Putamen (tissue), 1 donor: ENCODE results near the gene DNAH11.

Source experiments
- DNase-seq: peaks from one replicate; pipeline ENCODE4 v3.0.0-alpha.2; 2016; ENCODE audit warnings: low spot score

Gene DNAH11

GRCh38 chr7:21938463-21938862 lies 395.6 kb downstream of the DNAH11 start:
- no peak for DNase-seq

GRCh38 chr7:21939136-21939857 lies 396.5 kb downstream of the DNAH11 start:
- DNase-seq = no peak

- DNase-seq = no peak
Observed at GRCh38 chr7:21939858-21940372, 397.1 kb downstream of the DNAH11 start.

- DNase-seq = peak; percentile 18
Observed at GRCh38 chr7:21941611-21942141, 398.8 kb downstream of the DNAH11 start.

- peak; percentile 73 for DNase-seq
Observed at GRCh38 chr7:21942955-21943354, 400.1 kb downstream of the DNAH11 start.

GRCh38 chr7:21943436-21943835 lies 400.6 kb downstream of the DNAH11 start:
- DNase-seq = no peak

DNA sequence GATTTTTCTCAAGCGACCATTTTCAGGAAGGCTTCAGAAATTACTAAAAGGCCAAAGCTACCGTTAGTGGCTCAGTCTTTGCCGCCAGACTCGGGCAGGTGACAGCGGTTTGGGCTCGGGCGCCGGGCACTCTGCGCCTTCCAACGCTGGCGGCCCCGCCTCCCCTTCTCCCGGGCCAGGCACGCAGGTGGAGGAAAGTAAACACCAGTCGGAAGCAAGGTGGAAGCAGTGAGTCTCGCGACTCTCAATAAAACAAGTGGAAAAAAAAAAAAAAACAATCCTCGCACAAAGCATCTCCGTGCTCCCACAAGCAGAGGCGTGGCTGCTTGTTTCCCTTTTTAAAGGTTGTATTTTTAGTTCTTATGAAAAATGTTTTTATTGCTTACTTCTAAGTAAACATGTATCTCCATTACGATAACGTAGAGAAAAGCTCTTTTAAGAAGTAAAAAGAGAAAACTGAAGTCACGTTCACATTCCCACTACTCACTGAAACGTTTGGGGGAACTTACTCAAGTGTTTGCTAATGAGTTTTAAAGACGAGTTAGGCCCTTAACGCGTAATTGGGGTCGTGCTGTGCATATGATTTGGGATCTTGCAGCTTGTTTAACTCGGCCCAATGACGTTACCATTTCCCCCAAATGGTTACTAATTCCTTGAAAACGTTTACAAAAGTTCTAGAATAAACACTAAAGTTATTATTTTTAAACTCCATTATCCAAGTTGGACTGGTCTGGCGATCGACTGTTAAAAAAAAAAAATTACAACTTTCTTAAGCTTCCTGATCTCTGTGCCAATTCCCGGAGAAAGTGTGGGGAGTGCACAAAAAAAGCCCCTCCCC lies 402.0 kb downstream of the DNAH11 start:
- DNase-seq = peak; percentile 21

- DNase-seq = peak; percentile 79
Observed at GRCh38 chr7:21945454-21946221, 402.8 kb downstream of the DNAH11 start, which contains the start of gene CDCA7L. TSS of gene CDCA7L (minus strand) at chr7:21945899. CDS start at chr7:21945804, 95 bp downstream.

DNA sequence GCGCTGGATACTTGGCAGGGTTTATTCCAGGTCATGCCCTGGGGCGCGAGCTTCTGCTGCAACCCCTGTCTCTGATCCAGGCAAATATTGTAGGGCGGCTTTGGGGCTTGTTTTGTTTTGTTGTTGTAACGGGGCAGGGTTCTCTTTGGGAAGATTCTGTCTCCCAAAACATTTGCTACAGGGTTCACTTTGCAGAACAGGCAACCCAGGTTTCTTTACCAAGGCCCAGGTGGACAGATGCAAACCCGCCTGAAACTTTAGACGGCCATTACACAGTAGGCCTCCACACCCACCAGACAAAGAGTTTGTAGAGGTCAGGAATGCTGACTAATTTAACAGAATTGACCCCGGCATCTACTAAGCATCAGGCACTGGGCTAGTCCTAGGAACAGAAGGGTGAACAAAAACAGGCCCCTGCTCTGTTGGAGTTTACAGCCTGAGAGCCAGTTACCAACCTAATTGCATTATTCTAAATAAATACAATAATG lies 403.4 kb downstream of the DNAH11 start:
- no peak for DNase-seq

DNA sequence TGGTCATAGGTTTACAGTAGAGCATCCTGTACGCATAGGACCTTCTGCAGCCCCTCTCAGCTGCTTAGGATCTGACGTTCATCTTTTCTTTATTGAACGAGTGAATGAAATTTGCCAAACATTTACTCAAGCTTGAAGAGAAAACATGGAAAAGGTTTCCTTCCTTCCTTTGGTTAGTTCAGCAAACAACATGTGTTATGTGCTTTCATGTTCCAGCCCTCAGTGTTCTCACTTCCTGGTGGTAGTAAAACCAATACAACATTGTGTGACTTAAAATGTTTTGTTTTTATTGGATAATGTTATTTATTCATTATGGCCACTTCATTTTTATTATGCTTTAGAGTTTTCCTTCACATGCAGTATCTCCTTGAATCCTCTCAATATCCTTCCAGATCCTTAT lies 404.2 kb downstream of the DNAH11 start:
- no peak for DNase-seq

GRCh38 chr7:21947946-21948345 lies 405.1 kb downstream of the DNAH11 start:
- DNase-seq = no peak

- DNase-seq = no peak
Observed at GRCh38 chr7:21948364-21948763, 405.5 kb downstream of the DNAH11 start.

DNA sequence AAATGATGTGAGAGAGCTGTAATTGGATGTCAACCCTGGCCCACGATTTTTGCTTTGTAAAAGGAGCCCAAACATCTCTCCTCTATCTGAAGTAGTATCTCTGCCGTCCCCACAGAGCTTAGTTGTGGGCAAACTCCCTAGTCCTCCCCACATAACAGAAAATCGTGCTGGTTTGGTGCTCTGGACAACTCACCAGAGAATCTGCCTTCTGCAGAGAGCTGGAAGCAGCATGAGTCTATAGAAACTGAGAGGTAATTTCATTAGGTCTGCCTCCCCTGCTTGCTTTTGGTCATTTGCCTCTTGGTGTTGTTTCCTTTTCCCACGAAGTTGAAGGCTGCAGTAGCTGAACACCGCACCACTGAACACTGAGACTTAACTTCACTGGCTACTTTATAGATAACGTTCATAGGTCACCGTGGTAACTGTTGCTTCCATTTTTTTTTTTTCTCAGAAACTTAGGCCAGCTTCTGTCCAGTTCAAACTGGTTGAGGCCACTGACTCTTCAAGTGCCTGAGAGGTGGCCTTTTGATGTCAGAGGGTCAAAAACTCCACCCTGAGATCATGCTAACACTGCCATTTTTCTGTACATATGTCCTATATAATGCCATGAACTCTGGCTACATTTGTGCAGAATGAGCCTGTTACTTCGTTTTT lies 406.2 kb downstream of the DNAH11 start:
- no peak for DNase-seq
